Spleen (tissue), 7 donors: ENCODE results near the gene MEGF9.

Experiments used
- POLR2A ChIP-seq, 3 donors: fragments of 450-650 bp; IDR thresholded peaks; one replicate each; pipeline ENCODE4 v1.5.1; 2017; ENCODE audit warnings: antibody characterized with exemption in 3 of 3, mild to moderate bottlenecking in 1 of 3
- TF ChIP-seq, protein P1 (sequence below), 11 experiments: fragments of 200-600 bp in 7 of 11; fragments of 450-650 bp in 4 of 11; sonication (generic) in 4 of 11; IDR thresholded peaks in 8 of 11; conservative IDR thresholded peaks in 3 of 11; 1 replicate in 7 of 11; 2 replicates in 4 of 11; pipeline versions ENCODE4 v1.4.0 to v1.8.0; 2016 to 2021; ENCODE audit warnings: antibody characterized with exemption in 11 of 11, inconsistent platforms in 4 of 11, mild to moderate bottlenecking in 1 of 11
- donor health status: DM: no; HTN: no; CAD: no; lungs with moderate emphysema.
- donor health status: DM: no; HTN: no; CAD: no.
- donor health status: DM: no; HTN: no; CAD: no.

DNA sequence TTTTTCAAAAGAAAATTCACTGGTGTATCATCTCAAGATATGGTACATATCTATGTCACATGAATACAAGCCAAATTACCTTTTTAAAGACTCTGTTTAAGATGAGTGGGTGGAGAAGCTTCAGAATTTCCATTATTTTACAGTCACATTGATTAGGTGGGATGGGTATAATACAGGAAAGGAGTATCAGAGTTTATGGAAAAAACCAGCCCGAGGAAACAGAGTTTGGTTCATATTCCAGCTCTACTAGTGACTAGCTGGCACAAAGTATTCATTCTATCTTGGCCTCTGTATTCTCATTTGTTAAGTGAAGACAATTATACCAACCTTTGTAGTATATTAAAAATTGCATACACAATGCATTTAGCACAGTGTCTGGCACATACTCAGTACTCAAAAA, 87.8 kb downstream of the MEGF9 start:
- TF ChIP-seq, protein P1, sequence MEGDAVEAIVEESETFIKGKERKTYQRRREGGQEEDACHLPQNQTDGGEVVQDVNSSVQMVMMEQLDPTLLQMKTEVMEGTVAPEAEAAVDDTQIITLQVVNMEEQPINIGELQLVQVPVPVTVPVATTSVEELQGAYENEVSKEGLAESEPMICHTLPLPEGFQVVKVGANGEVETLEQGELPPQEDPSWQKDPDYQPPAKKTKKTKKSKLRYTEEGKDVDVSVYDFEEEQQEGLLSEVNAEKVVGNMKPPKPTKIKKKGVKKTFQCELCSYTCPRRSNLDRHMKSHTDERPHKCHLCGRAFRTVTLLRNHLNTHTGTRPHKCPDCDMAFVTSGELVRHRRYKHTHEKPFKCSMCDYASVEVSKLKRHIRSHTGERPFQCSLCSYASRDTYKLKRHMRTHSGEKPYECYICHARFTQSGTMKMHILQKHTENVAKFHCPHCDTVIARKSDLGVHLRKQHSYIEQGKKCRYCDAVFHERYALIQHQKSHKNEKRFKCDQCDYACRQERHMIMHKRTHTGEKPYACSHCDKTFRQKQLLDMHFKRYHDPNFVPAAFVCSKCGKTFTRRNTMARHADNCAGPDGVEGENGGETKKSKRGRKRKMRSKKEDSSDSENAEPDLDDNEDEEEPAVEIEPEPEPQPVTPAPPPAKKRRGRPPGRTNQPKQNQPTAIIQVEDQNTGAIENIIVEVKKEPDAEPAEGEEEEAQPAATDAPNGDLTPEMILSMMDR (IDR thresholded peaks at IDR 0.05 in 8 of 11, conservative IDR thresholded peaks at IDR 0.05 in 3 of 11): no peak
- TF ChIP-seq POLR2A (IDR thresholded peaks at IDR 0.05): no peak
